ENCODE results near the gene ACER1.

The ACER1 gene

GRCh38 chr19:6264803-6265202 lies 68.6 kb downstream of the ACER1 start:
- no peak for DNase-seq

DNA sequence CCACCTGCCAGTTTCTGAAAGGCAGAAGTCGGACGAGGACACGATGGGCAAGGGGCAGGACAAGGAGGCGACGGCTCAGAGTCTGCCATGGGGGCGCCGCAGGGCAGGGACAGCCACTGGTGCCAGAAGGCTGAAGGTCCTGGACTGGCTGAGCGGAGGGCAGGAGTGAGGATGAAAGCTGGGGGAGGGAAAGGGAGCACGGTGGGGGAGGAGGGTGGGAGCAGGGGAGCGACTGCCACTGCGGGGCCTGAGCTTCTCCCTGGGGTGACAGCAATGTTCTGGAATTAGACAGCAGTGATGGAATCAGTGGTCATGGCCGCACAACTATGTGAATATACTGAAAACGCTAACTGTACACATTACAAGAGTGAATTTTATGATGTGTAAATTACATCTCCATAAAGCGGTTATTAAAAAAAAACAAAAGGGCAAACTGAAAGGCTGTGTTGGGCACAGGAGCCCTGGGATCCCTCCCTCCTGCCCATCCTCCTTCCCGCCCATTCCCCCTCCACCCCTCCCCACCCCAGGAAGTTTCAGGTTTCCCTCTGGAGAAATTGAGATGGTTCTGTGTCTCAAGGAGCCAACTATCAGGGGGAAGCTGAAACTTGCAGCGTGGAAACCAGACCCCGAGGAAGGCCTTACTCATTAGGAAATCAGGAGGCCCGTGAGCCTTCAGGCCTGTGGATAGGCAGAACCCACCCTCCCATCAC lies 69.5 kb downstream of the ACER1 start:
- DNase-seq, result no peak

GRCh38 chr19:6263306-6263705 lies 70.1 kb downstream of the ACER1 start:
- DNase-seq, result no peak

GRCh38 chr19:6262519-6262918 lies 70.9 kb downstream of the ACER1 start:
- DNase-seq, result no peak

GRCh38 chr19:6261883-6262282 lies 71.5 kb downstream of the ACER1 start:
- no peak for DNase-seq

DNA sequence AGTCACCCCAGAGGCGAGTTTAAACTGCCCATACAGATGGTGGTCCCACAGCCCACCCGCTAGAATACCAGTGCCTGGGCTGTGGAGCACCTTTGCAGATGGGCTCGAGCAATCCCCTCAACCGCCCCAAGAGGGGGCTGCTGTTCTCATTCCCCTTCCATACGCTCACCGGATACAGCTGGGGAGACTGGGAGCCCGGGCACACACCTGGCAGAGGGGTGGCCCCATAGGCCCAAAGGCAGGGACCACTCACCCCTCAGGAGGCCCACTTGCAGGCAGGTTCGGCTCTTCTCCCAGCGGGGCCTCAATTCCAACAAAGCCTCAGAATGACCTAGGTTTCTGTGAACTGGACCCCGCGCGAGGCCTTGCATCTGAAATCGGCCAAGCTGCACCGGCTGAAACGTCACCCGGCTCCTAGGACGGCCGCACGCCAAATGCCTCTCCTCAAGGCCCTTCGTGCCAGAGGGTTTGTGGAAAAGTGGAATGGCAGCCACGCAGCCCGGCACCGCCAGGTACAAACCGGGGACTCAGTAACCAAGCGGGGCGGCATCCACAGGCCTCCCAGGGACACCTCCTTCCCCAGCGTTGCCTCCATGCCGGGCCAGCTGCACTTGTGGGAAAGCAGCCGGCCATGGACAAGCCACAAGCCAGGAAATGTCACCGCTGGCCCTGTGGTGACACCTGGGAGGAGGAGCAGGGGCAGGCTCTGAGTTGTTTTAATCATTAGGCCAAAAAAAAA lies 72.3 kb downstream of the ACER1 start:
- peak; percentile 16 for DNase-seq

DNA sequence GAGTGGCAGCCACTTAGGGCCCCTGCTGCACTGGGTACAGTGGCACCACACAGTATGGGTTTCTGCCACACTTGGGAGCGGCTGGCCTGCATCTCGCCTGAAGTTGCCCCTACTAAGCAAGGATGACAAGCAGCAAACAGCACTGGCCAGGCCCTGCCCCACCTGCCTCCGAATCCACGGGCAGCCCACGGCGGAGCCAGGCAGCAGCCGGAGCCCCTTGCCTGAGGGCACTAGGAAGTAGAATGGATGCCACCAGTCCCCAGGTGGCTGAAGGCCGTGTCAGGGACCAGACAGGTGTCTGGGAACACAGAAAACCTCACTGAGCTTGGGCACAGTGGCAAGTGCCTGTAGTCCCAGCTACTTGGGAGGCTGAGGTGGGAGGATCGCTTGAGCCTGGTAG lies 73.0 kb downstream of the ACER1 start:
- DNase-seq, result no peak

GRCh38 chr19:6259312-6259861 lies 74.0 kb downstream of the ACER1 start:
- DNase-seq, result no peak

DNA sequence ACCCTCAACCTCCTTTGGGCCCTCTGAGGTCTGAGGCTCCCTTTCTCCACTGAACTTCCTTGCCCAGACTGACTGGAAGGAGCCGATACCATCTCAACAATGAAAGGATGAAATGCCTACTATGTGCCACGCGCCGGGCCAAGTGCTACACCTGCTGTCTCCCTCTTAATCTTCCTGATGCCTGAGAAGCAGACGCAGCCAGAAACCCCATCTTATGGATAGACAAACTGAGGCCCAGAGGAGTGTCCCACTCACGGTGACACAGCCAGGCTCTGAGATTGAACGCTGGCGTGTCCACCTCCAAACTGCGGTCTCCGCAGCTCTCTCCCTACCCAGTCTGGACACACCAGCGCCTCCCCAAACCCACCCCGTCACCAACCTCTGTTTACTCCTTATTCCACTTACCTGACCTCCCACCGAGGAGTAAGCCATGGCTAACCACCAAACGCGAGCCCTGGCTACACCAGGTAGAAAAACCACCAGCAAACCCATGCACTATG lies 74.5 kb downstream of the ACER1 start:
- DNase-seq, result no peak
